SK-N-SH (cell line): ENCODE data around the gene SLC13A1. TPM values are rescaled to one million over a fixed set of nuclear protein-coding genes. Genes with fewer than 3 reads are reported as not detected.
A peak's percentile ranks its signal among the peaks of the same experiment; 100 is the strongest.

Source experiments
- CHD2 ChIP-seq: fragments of 150-350 bp; IDR thresholded peaks from 2 replicates; pipeline ENCODE4 v1.6.1; 2018; ENCODE audit warnings: low read length; ENCODE audit not compliant: partially characterized antibody
- ELF1 ChIP-seq: IDR thresholded peaks from 2 replicates; pipeline ENCODE4 v1.4.0; 2012
- EZH2phosphoT487 ChIP-seq: fragments of 200-600 bp; sonication (generic); IDR thresholded peaks from 2 replicates; pipeline ENCODE4 v1.6.1; 2017; ENCODE audit warnings: low read depth, mixed run types, mild to moderate bottlenecking, antibody characterized with exemption, moderate library complexity, borderline replicate concordance
- FOSL2 ChIP-seq: IDR thresholded peaks from 2 replicates; pipeline ENCODE4 v1.4.0; 2012; ENCODE audit warnings: low read depth, mild to moderate bottlenecking, moderate library complexity, borderline replicate concordance
- FOXJ3 ChIP-seq: sonication (generic); formaldehyde crosslinking; IDR thresholded peaks from 2 replicates; pipeline ENCODE4 v1.5.1; 2020; ENCODE audit warnings: mild to moderate bottlenecking, missing genetic modification reagents
- GATA2 ChIP-seq: sonication (generic); formaldehyde crosslinking; IDR thresholded peaks from 2 replicates; pipeline ENCODE4 v1.5.0; 2020; ENCODE audit warnings: mild to moderate bottlenecking, missing genetic modification reagents
- MEF2A ChIP-seq: IDR thresholded peaks from 2 replicates; pipeline ENCODE4 v1.4.0; 2012; ENCODE audit warnings: low read depth, borderline replicate concordance
- MXI1 ChIP-seq: IDR thresholded peaks from 2 replicates; pipeline ENCODE4 v1.6.1; 2012; ENCODE audit warnings: mild to moderate bottlenecking, low read depth, low read length, improper control_type of control experiment
- NFIC ChIP-seq: IDR thresholded peaks from 2 replicates; pipeline ENCODE4 v1.4.0; 2012; ENCODE audit warnings: borderline replicate concordance
- POLR2AphosphoS5 ChIP-seq: IDR thresholded peaks from 2 replicates; pipeline ENCODE4 v1.6.1; 2012; ENCODE audit warnings: low read depth, low read length
- RCOR1 ChIP-seq: fragments of 150-350 bp; IDR thresholded peaks from 2 replicates; pipeline ENCODE4 v1.6.1; 2017; ENCODE audit warnings: antibody characterized with exemption, low read length
- RFX5 ChIP-seq: IDR thresholded peaks from 2 replicates; pipeline ENCODE4 v1.6.1; 2012; ENCODE audit warnings: mild to moderate bottlenecking, improper control_type of control experiment, low read length
- RXRA ChIP-seq: IDR thresholded peaks from 2 replicates; pipeline ENCODE4 v1.4.0; 2012; ENCODE audit warnings: low read depth, mild to moderate bottlenecking, borderline replicate concordance
- SIN3A ChIP-seq: IDR thresholded peaks from 2 replicates; pipeline ENCODE4 v1.6.1; 2012; ENCODE audit warnings: low read depth, mild to moderate bottlenecking, low read length, moderate library complexity, borderline replicate concordance
- TAF1 ChIP-seq: IDR thresholded peaks from 2 replicates; pipeline ENCODE4 v1.6.1; 2012; ENCODE audit warnings: low read depth, mild to moderate bottlenecking, low read length, moderate library complexity, borderline replicate concordance
- TCF12 ChIP-seq: IDR thresholded peaks from 2 replicates; pipeline ENCODE4 v1.4.0; 2012
- TEAD4 ChIP-seq: IDR thresholded peaks from 2 replicates; pipeline ENCODE4 v1.4.0; 2012; ENCODE audit warnings: mild to moderate bottlenecking, borderline replicate concordance; ENCODE audit not compliant: insufficient read depth
- YY1 ChIP-seq: IDR thresholded peaks from 2 replicates; pipeline ENCODE4 v1.4.0; 2012; ENCODE audit warnings: low read depth, mild to moderate bottlenecking
- polyA plus RNA-seq, 3 experiments: library from polyadenylated mRNA; depleted of rRNA; stranded (reverse); fragments of >200 nt; gene quantifications; 2 replicates each; pipeline ENCODE4 v1.2.3, GENCODE V29; 2012
- TF ChIP-seq, protein P1 (sequence below): IDR thresholded peaks from 2 replicates; pipeline ENCODE4 v1.4.0; 2012; ENCODE audit warnings: low read depth, borderline replicate concordance
- TF ChIP-seq, protein P2 (sequence below): fragments of 150-350 bp; IDR thresholded peaks from 2 replicates; pipeline ENCODE4 v1.6.1; 2016; ENCODE audit warnings: mild to moderate bottlenecking, low read depth, low read length
- TF ChIP-seq, protein P3 (sequence below): IDR thresholded peaks from 2 replicates; pipeline ENCODE4 v1.4.0; 2012; ENCODE audit warnings: low read depth
- TF ChIP-seq, protein P4 (sequence below): fragments of 150-350 bp; IDR thresholded peaks from 2 replicates; pipeline ENCODE4 v1.6.1; 2017; ENCODE audit warnings: antibody characterized with exemption, low read length, low read depth, borderline replicate concordance
- TF ChIP-seq, protein P5 (sequence below): IDR thresholded peaks from 2 replicates; pipeline ENCODE4 v1.6.1; 2012; ENCODE audit warnings: mild to moderate bottlenecking, low read depth, low read length, moderate library complexity

Gene SLC13A1
- polyA plus RNA-seq, 1 of the 3 experiments (the other 2 are of a cell fraction): not detected

DNA sequence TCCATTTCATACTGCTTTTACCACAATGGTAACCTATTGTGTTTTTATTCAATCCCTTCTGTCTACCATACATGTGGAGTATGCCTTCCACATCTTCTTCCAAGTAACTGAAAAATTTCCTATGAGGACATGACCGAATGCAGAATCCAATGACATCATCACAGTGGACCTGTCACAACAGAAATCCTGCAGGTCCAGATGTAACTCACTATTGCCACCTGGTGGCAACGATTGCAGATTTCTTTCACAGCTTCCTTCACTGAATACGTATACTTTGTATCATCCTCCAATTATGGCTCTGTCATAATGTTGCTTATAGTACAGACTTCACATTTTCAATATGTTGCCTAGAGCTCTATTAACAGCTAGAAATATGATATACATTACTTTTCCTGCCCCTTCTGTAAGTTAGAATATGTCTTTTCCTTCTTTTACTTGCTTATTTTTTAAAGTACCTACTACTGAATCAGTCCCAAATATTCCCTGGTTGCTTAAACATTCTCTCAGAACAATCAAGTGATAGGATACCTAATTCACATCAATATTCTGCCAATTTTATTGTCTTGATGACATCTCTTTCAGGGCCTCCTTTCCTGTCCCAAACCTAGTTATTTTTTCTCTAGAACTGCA, 45.4 kb downstream of the SLC13A1 start (continued):
- TF ChIP-seq, protein P1, sequence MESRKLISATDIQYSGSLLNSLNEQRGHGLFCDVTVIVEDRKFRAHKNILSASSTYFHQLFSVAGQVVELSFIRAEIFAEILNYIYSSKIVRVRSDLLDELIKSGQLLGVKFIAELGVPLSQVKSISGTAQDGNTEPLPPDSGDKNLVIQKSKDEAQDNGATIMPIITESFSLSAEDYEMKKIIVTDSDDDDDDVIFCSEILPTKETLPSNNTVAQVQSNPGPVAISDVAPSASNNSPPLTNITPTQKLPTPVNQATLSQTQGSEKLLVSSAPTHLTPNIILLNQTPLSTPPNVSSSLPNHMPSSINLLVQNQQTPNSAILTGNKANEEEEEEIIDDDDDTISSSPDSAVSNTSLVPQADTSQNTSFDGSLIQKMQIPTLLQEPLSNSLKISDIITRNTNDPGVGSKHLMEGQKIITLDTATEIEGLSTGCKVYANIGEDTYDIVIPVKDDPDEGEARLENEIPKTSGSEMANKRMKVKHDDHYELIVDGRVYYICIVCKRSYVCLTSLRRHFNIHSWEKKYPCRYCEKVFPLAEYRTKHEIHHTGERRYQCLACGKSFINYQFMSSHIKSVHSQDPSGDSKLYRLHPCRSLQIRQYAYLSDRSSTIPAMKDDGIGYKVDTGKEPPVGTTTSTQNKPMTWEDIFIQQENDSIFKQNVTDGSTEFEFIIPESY: no peak
- TF ChIP-seq, protein P2, sequence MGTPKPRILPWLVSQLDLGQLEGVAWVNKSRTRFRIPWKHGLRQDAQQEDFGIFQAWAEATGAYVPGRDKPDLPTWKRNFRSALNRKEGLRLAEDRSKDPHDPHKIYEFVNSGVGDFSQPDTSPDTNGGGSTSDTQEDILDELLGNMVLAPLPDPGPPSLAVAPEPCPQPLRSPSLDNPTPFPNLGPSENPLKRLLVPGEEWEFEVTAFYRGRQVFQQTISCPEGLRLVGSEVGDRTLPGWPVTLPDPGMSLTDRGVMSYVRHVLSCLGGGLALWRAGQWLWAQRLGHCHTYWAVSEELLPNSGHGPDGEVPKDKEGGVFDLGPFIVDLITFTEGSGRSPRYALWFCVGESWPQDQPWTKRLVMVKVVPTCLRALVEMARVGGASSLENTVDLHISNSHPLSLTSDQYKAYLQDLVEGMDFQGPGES: no peak
- TF ChIP-seq ELF1: no peak
- TF ChIP-seq TAF1: no peak
- no peak for TF ChIP-seq NFIC
- peak; percentile 31; the same call in 1 of the 2 replicates for TF ChIP-seq MXI1
- peak; percentile 37; the same call in 1 of the 2 replicates for TF ChIP-seq RFX5
- TF ChIP-seq, protein P3, sequence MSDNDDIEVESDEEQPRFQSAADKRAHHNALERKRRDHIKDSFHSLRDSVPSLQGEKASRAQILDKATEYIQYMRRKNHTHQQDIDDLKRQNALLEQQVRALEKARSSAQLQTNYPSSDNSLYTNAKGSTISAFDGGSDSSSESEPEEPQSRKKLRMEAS: 0 out of 2 replicates have a peak, but pooled peaks have one; percentile 33
- no peak for TF ChIP-seq SIN3A
- TF ChIP-seq RXRA: no peak
- TF ChIP-seq POLR2AphosphoS5: no peak
- no peak for TF ChIP-seq TEAD4
- no peak for TF ChIP-seq FOSL2
- TF ChIP-seq, protein P4, sequence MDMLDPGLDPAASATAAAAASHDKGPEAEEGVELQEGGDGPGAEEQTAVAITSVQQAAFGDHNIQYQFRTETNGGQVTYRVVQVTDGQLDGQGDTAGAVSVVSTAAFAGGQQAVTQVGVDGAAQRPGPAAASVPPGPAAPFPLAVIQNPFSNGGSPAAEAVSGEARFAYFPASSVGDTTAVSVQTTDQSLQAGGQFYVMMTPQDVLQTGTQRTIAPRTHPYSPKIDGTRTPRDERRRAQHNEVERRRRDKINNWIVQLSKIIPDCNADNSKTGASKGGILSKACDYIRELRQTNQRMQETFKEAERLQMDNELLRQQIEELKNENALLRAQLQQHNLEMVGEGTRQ: no peak
- TF ChIP-seq GATA2 (CRISPR knock-in tag): no peak; the same call in 1 of the 2 replicates
- TF ChIP-seq TCF12: 0 out of 2 replicates have a peak, but pooled peaks have one; percentile 19
- no peak for TF ChIP-seq YY1
- no peak for TF ChIP-seq EZH2phosphoT487
- no peak for TF ChIP-seq MEF2A
- TF ChIP-seq, protein P5, sequence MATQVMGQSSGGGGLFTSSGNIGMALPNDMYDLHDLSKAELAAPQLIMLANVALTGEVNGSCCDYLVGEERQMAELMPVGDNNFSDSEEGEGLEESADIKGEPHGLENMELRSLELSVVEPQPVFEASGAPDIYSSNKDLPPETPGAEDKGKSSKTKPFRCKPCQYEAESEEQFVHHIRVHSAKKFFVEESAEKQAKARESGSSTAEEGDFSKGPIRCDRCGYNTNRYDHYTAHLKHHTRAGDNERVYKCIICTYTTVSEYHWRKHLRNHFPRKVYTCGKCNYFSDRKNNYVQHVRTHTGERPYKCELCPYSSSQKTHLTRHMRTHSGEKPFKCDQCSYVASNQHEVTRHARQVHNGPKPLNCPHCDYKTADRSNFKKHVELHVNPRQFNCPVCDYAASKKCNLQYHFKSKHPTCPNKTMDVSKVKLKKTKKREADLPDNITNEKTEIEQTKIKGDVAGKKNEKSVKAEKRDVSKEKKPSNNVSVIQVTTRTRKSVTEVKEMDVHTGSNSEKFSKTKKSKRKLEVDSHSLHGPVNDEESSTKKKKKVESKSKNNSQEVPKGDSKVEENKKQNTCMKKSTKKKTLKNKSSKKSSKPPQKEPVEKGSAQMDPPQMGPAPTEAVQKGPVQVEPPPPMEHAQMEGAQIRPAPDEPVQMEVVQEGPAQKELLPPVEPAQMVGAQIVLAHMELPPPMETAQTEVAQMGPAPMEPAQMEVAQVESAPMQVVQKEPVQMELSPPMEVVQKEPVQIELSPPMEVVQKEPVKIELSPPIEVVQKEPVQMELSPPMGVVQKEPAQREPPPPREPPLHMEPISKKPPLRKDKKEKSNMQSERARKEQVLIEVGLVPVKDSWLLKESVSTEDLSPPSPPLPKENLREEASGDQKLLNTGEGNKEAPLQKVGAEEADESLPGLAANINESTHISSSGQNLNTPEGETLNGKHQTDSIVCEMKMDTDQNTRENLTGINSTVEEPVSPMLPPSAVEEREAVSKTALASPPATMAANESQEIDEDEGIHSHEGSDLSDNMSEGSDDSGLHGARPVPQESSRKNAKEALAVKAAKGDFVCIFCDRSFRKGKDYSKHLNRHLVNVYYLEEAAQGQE: no peak
- no peak for TF ChIP-seq CHD2
- TF ChIP-seq RCOR1: no peak
- no peak for TF ChIP-seq FOXJ3 (CRISPR knock-in tag)
- TF ChIP-seq, all 33 proteins: peak for 9
